Stimulated activated CD8-positive, alpha-beta memory T cell treated with anti-CD3 and anti-CD28 coated beads, Interleukin-12 subunit alpha, Interleukin-12 subunit beta, amount 100 ng/mL, for 24 hours (primary cell): ENCODE results near the gene CYTH3.

ENCODE experiments used
- DNase-seq: peaks from one replicate; pipeline ENCODE4 v3.0.0-alpha.2; 2020; ENCODE audit errors: extremely low read depth

Gene CYTH3

DNA sequence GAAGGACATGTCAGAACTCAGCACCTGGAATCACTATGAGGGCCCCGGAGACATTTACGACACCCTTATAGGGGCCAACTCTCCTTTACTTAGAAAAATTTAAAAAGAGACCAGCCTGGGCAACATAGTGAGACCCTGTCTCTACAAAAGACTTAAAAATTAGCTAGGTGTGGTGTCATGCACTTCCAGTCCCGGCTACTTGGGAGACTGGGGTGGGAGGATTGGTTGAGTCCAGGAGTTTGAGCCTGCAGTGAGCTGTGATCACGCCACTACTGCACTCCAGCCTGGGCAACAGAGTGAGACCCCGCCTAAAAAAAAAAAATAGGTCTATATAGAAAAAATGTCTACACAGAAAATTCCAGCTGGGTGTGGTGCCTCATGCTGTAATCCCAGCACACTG lies 7.5 kb upstream of the CYTH3 start:
- DNase-seq, result no peak

DNA sequence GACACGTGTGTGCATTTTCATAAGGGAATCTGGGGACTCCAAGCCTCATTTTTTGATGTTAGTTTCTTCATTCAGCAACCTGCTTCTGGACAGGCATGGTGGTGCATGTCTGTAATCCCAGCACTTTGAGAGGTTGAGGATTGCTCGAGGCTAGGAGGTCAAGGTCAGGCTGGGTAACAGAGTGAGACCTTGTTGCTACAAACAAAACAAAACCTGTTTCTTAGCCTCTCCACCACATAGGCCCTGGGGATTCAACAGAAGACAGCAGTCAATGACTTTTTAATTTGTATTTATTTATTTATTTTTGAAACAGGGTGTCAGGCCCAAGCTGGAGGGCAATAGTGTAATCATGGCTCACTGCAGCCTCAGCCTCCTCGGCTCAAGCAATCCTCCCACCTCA lies 6.9 kb upstream of the CYTH3 start:
- no peak for DNase-seq

DNA sequence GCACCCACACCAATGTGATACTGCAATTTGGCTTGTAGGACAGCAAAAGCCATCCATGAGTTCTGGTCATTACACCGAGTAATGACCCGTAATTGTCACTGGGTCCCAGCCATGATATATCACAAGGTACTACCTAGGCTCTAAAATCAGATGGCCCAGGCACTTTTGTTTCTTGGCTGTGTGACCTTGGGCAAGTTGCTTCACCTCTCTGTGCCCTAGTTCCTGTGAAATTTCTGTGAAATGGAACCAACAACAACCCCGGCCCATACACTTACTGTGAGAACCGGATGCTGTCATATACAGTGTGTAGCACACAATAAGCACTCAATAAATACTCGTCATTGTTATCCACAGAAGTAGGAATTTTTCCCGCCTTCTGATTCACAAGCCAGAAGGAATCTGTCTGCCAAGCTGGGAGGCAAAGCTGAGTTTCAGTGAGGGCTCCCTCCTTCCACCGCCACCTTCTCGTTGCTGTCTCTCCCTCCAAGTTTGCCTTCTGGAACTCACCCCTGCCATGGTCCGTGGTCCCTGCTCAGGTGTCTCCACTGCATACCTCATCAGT lies 6.4 kb upstream of the CYTH3 start:
- DNase-seq, result no peak

DNA sequence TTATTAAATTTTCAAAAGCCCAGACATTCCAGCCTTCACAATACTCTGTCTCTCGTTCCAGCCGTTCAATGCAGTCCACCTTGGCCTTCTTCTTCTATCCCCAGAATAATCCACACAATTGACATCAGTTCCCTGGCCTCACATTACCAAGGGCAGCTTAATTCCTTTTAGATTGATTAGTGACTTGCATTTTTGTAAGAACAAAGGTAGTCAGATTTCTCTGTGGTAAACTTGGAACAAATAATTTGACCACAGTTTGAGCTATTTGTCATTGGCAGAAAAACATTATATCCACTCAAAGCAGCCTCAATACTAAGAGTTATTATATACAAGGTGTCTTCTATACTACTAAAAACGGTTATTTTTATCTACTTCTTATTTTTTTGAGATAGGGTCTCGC lies 5.1 kb upstream of the CYTH3 start:
- DNase-seq, result no peak

DNA sequence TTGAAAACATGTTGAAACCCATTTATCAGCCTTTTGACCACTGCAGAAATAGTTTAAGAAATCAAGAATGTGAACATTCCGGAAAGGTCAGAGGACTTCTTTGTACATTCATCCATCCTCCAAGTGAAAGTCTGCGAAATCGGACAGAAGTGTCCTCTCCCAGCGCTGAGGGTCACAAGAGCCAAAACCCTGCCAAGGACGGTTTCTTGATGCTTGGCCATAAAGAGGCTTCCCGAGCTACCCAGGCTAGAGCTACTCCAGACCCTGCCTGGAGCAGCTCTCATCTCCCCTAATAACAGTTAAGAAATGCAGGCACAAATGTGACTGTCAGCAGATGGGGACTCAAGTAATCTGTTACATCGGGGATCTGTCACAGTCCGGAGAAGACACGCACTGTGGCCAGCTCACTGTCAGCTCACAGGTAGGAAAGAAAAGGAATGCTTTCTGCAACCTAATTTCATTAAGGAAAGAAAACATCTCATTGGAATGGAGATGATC lies 4.5 kb upstream of the CYTH3 start:
- no peak for DNase-seq

DNA sequence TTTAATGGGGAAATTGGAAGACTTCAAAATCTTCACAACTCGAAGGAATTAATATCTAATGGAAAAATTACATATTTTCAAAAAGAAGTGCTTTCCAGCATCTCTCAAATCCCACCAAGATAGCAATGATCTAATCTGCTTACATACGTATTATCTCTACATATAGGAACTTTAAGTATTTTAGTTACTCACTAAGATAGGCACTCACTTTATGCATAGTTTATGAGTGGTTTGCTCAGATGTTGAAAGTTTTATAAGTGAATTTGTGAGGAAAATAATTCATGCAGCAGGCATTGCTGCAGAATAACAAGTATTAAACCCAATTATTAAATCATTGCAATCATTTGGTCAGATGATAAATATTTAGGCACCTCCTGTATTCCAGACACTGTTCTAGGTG lies 2.3 kb upstream of the CYTH3 start:
- DNase-seq, result no peak

DNA sequence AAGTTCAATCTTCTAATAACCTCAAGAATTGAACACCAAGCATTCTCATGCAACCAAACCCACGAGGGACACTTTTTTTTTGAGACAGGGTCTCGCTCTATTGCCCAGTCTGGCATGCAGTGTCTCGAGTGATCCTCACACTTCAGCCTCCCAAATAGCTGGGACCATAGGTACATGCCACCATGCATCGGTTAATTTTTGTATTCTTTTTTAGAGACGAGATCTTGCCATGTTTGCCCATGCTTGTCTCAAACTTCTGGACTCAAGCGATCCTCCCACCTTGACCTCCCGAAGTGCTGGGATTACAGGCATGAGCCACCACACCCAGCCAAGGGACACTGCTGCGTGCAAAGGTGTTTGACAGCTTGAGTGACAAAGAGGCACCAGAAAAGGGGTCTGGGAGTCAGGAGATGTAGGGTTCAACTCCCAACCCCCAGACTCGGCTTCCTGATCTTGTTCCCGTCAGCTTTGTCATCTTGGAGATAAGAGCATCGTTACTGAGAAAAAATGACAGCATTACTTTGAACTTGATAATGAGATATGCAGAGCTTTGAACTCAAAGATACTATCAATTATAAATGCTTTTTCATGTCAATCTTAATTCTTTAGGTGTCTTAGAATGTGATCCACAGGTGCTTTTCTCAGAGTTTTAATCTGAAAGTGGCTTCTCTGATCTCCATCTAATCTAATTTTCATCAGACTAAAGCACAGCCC lies 1.6 kb upstream of the CYTH3 start:
- no peak for DNase-seq

DNA sequence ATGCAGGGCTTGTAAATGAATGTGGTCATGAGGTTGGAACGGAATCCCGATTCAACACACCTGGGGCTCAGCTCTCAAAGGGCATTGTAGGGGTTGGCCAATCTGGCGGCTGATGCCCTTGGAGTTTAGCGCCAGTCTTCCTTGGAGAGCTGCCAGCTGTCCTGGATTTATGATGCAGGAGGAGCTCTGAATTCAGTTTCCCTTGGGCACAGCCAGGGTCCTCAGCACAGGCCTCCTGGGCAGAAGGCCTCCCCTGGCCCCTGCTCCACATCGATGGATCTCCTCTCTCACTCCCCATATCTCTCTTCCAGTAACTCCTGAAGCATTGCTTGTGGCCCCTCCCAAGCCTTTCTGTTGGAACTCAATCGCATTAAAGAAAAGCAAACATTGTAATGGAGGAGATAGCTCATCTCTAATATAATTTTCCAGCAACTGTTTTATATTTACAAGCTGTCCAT lies 985 bp upstream of the CYTH3 start:
- no peak for DNase-seq

DNA sequence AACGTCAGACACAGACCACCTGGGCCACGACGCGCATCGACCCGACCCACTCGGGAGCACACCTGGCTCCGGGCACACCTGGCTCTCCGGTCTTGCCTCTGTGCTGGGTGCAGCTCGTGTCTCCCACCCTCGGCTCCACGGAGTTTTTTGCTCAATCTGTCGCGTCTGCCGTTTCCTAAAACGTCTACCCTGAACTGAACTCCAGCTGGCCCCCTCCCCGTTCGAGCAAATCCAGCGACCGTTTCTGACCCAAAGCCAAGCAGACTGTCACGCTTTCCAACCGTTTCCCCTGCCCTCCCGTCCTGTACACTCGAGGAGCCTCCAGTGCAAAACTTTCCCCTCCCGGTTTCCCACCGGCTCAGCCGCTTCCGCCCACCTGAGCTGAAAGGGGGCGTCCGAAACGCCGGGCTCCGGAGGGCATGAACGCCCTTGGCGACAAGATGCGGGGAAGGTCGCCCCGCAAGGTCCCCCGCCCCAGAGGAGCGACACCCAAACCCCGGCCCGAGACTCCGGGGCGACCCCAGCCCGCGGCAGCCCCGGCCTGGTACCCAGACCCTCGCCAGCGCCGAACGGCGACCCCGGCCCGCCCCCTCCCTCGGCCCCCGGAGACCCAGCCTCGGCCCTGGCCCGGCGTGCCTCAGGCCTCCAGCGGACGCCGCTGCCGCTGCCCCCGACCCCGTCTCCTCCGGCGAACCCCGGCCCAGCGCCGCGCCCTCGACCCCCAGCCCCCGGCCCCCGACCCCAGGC lies 557 bp downstream of the CYTH3 start:
- DNase-seq, result no peak

DNA sequence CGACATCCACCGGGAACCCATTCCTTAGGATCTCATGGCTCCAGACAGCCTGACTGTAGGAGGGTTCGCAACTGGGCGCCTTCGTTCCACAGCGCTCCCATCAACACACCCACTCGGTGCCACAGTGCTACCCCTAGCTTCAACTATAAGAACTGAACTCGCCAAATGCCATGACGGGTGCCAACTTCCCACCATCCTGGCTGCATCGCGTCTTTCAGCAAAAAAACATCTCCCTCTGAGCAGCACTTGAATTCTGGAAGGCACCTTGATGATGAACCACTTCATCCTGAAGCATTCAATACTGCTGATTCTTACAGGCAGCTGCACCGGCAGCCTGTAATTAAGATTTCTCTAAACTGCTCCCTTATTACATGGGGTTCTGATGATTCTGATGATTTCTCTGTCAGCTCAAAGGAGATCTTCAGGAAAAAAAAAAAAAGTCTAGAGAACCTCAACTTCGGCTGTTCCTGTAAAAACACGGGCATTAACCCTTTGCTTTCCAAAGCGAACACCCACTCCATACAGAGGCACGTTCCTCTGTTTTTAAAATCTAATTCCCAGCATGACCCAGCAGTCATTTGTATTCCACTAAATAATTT lies 1.3 kb downstream of the CYTH3 start:
- no peak for DNase-seq

DNA sequence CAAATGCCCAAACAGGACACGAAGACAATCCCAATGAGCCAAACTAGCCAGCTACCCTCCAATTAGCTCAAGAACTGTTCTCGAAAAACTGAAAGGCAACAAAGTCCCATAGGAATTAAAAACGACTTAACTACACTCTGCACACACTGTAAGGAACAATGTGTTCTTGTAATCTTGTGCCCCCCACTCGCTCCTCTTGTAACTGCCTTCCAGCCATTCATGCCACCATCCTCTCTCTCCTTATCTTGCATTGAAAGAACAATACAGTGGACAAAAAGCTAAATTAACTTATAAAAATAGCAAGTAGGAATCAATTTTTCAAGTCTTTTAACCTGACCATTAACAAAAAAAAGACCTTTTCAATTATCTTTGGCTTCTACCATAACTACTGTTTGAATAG lies 2.9 kb downstream of the CYTH3 start:
- DNase-seq, result no peak

DNA sequence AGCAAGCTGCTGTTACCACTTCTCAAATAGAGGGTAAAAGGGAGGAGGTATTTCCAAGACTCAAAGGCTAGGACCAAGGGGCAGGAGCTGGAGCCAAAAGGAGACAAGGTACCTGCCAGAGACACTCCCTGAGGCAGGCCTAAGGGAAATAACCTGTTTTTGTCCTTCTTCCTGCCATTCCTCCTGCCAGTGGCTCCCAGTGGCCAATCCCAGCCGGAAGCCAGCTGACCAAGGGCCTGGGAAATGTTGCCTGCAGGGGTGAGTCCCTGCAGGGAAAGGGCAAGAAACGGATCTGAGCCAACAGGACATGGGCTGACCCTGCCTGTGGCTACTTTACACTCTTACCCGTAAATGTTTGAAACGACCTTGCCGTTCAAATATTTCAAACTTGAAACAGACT lies 3.5 kb downstream of the CYTH3 start:
- DNase-seq, result no peak

DNA sequence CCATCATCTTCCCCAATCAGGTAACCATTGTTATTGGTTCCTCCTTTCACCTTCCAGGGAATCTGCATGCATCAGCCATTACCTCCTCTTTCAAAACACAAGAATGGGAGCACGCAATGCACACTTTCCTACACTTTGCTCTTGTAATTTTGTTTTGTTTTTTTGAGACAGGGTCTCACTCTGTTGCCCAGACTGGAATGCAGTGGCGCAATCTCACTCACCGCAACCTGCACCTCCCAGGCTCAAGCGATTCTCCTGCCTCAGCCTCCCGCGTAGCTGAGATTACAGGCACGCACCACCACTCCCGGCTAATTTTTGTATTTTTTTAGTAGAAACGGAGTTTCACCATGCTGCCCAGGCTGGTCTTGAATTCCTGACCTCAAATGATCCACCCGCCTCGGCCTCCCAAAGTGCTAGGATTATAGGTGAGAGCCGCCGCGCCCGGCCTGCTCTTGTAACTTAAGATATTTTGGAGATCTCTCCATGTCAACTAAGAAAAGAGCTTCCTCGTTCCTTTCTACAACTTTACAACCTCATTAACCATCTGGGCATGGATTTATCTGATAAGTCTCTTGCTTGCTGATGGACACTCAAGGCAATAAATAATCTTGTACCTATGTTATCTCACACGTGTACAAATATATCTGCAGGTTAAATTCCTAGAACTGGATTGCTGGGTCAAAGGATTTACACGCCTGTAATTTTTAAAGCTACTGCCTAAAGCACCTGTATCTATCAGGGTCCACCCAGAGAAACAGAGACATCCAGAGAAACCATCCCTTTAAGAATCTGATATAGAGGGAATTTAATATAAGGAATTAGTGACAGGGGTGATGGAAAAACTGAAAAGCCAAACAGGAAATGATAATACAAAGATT lies 4.2 kb downstream of the CYTH3 start:
- no peak for DNase-seq

DNA sequence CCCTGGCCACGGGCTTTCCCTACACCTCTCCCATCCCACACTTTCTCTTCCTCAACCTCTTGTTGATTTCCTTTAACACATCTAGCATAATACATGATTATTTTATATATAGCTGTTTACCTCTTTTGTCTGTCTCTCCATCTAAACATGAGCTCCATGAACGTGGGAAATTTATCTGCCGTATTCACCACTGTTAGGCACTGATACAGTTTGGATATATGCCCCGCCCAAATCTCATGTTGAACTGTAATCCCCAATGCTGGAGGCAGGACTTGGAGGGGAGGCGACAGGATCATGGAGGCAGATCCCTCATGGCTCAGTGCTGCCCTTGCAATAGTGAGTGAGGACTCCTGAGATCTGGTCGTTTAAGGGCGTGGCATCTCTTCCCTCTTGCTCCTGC lies 5.7 kb downstream of the CYTH3 start:
- DNase-seq, result no peak

DNA sequence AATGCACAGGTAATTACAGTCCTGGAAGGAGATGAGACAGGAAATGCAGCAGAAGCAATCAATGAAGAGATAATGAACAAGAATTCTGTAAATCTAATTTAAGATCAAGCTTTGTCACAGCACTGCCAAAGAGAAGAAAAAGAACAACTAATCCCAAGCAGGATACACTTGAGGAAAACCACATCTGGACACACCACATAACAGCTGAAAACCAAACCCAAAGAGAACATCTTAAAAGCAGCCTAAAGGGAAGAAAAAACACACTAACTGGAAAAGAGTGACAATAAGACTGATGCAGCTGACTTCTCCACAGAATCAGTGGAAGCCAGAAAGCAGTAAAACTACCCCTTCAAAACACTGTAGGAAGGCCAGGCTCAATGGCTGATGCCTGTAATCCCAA lies 10.2 kb downstream of the CYTH3 start:
- no peak for DNase-seq

DNA sequence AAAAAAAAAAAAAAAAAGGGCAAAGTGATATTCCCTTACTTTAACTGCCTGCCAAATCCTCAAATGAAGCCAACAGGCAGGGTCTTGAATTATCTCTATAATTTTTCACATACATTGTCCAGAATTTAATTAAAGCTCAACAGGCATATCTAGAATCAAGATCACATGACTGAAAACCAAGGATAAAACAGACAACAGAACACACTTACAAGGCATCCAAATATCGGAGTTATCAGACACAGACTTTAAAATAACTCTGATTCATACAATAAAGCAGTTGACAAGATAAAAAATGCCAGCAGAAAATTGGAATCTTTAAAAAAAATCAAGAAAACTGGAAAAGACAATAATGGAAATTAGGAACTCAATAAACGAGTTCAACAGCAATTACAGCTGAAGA lies 10.7 kb downstream of the CYTH3 start:
- DNase-seq, result no peak

DNA sequence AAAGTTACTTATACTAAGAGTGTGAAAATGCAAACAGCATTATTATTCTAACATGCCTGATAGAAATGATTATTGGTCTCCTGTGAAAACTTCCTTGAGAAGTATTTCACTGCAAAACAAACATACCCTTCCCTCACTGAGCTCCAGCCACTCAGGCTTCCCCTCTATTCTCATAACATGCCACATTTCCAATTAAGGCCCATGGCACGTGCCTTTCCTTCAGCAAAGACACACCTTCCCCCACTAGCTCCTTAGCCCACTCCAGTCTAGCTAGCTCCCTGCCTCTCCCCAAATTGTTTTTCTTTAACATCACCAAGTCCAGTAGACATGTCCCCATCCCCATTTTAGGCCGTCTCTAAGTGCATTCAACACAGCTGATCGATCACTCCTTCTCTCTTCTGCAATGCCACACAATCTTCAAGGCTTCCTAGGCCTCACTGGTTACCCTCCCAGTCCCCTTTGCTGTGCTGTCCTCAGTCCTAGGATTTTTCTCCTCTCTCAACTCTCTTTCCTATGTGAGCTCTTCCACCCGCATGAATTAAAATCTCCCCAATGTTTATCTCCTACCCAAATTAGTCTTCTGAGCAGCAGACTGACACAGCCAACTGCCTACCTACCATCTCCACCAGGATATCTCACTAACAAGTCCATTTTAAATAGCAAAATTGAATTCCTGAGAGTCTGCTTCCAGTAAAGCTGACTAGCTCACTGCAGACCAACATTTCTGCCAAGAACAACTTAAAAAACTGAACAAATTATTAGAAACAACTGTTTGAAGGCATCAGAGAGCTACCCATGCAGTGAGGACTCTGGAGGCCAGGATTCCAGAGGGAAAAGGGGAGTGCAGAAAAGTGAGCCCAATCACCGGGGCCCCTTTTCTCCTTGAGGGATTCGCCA lies 11.9 kb downstream of the CYTH3 start:
- DNase-seq, result no peak

DNA sequence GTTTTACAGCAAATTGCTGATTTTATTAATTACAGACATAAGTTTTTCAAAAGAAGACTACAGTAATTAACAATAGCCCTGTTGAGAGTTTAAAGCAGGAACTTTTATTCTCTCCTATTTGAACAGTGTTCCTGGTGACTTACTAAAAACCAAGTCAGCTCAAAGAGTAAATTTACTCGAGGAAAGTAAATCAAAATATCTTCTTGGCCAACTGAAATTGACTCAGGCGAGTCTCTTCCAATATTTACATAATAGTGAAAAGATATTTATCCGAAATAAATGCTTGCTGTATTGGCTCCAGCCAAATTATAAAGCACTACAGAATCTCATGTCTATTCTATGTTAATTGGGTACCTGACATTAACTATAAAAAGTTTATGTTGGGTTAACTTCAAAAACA lies 13.2 kb downstream of the CYTH3 start:
- DNase-seq, result no peak

DNA sequence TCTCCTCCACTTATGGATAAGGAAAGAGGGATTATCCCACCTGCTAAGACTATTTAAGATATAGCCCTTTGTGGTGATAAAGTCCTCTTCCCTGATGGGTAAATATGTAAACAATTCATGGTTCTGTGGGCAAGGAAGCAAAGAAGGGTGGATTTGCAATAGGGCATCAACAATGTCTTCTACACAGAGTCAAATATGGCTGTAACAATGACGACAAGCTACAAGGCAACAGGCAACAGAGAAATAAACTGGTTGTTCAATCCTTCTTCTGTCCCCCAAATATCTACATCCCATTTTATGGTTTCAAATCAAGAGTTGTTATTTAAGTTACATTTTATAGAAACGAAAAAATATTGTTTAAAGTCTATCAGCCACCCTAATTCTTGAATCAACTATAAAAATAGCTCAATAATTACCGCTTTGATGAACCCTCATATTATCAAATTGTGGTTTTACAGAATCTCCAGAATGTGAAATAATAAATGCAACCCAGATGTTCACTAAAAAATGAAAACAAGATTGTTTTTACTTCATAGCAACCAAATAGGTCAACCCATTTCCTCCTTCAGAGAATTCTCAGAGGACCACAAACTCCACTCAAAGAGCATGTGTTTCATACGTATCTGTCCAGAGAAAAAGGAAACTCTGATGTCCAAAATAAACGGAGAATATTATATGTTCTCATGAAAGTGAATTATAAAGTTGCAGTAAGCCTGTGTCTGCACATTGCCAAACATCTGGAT lies 13.8 kb downstream of the CYTH3 start:
- DNase-seq, result no peak

DNA sequence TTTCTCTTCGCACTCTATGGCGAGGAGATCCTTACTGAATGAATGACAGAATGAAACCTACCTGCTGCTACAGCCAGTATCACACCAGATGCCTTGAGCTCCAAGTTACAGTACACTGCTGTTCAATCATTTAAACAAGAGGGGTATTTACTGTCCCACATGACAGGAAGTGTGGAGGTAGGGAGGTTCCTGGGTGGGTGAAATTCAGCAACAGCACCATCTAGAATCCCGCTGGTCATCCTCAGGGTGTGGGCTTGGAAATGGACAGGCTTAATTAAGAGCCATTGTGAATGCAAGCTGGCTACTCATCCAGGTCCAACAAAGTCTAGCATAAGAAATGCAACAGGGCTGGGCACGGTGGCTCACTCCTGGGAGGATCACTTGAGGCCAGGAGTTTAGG lies 14.7 kb downstream of the CYTH3 start:
- DNase-seq, result no peak
